NCI-H524 (cell line): ENCODE data around the gene TNFRSF4.
"Not testable (repeated sequence)": the region's sequence is repeated elsewhere in the genome, so short reads cannot be mapped to it uniquely, and the experiment has no call there.

ENCODE experiments used
- DNase-seq, 2 experiments: peaks; one replicate each; lab custom pipeline; 2025; lab: John Stamatoyannopoulos, UW

TNFRSF4 gene

DNA sequence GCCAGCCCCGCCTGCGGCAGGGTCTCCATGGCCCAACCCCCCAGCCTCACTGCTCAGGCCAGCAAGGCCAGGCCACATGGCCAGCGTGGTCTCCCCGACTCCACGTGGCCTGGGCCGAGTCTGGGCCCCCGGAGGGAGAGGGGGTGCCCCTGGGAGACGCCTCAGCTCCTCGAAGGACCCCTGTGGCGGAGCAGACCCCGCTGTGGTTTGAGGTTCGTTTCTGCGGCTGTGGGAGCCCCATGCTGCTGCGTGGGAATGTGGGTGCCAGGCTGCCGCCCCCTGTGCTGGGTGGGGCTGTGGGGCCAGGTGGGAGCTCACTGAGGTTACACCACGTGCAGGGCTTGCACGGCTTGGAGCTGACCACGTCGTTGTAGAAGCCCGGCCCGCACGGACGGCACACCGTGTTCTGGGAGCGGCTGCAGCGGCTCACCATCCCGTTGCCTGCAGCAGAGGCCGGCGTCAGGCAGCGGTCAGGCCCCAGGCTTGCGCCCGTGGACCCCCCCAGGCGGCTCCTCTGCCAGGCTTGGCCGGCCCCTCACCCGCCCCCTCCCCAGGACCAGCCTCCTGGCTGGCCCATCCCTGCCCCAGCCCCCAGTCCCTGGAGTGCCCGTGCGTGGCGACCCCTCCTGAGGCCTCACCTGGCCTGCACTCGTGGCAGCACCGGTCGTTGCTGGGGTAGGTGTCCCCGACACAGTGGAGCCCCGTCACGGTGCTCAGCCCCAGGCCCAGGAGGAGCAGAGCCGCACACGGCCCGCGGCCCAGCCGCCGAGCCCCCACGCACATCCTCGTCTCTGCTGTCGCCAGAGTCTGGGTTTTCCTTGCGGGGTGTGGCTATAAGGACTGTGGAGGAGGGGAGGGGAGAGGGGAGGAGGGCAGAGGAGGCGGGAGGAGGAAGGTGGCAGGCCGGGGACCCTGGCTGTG, at the start of gene TNFRSF4:
Gene TNFRSF4, minus strand, starts transcription at position 809 of the 921 bp plus-strand sequence. Its CDS starts 26 bp downstream, at position 783.
- DNase-seq, result no peak

DNA sequence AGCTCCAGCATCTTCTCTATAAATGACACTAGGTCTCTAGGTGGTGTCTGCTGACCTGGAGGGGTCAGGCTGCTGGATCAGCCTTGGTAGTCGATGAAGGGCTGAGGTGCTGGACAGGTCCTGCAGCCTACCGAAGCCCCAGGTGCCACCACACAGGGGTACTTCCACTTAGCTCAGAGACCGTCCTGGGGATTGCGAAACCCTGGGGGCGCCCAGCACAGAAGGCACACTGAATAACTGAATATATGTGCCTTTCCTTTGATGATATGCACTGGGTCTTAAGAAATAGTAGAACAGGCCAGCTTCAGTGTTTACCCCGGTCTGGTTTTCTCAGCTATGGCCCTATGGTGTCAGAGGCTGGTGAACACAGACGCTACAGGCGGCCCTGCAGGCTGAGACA, 48.8 kb upstream of the TNFRSF4 start:
- DNase-seq, result no peak

DNA sequence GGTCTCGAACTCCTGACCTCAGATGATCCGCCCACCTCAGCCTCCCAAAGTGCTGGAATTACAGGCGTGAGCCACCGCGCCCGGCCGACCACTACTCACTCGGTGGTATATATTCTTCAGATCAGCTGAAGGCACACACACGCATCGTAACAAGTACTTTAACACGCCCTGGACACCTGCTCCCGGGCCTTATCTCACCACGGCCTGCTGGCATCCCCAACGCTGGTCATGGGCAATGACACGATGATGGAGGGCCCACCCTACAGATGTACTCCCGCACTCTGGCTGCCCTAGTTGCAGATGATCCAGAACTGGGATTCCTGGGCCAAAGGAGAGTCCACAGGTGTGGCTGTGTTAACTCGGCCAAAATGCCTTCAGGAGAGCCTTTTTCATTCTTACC, 48.1 kb upstream of the TNFRSF4 start:
- no peak for DNase-seq

DNA sequence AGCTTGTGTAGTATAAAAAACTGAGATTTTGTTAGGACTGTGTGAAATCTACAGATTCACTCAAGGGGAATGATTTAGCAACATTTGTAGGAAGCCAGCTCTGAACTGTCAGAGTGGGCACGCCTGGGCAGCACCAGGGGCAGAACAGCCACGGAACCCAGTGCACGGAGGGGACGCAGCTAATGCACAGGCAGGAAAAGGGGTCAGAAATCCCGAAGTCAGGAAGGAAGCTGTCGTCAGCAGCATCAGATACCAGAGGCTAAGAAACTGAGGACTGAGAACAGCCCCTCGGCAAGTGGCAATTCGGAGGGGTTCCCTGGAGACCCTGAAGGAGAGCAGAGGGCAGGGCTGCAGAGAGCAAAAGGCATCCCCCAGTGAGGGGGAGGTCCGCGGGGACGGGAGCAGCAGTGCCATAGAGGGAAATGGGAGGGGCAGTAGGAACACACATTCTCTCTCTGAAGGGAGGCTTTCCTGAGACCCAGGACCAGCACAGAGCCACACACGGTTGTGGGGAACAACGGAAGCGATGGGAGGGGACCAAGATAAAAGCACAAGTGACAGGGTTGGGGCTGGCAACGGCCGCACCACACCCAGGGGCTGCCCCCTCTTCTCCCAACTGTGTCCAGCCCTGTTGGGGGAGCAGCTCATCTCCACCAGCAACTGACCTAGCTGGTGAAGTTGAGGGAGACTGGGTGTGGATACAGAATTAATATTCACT, 47.0 kb upstream of the TNFRSF4 start:
- no peak for DNase-seq

DNA sequence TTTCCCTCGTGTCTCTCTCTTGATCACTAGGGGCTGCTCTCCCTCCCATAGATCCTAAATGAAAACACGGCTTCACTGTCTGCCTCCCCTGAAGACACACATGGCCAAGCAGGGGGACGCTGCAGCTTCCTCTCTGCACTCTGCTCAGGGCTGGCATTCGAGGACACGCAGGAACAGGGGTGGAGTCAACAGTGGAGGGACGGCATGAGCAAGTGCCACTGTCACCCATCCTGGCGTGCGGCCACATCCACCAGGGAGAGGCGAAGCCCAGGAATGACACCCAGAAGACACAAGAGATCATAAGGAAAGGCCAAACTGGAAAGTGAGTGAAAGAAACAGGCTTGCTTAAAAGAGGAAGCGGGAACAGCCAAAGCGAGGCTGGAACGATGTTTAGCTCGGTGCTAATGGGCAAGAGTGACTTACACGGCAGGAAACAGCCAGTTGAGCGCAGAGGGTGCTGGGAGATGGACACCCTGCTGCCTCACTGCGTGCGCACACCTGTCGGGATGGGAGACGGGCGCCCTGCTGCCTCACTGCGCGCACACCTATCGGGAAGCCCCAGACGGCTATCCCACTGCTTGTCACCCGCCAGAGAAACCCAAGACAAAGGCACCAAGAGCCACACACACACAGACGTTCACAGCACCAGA, 46.1 kb upstream of the TNFRSF4 start:
- DNase-seq, result no peak

DNA sequence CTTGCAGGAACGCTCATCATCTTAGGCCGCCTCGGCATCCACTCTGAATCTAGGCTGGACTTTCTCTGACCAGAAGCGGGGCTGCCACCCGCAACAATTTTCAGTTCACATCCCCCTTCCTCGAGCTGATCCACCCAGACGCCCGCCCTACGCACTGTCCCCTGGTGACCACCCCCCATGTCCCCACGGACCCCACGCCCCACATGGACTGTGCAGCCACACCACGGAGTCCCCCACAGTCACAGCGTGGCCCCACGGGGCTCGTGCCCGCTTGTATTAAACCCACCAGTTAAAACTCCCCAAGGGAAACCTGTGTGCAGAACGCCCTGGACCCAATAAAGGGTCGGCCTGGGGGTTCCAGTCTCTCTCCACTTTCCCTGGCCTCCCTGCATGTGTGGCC, 45.6 kb upstream of the TNFRSF4 start:
- DNase-seq, result no peak

DNA sequence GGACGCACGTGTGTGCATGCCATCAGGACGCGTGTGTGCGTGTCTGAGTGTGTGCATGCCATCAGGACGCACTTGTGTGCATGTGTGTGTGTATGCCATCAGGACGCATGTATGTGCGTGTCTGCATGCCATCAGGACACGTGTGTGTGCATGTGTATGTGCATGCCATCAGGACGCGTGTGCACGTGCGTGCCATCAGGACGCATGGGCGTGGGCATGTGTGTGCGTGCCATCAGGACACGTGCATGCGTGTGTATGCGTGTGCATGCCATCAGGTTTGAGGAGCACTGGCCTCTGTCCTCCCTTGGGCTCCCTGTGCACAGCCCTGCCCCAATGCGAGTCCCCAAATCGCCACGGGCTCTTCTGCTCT, 45.2 kb upstream of the TNFRSF4 start:
- DNase-seq, result no peak

DNA sequence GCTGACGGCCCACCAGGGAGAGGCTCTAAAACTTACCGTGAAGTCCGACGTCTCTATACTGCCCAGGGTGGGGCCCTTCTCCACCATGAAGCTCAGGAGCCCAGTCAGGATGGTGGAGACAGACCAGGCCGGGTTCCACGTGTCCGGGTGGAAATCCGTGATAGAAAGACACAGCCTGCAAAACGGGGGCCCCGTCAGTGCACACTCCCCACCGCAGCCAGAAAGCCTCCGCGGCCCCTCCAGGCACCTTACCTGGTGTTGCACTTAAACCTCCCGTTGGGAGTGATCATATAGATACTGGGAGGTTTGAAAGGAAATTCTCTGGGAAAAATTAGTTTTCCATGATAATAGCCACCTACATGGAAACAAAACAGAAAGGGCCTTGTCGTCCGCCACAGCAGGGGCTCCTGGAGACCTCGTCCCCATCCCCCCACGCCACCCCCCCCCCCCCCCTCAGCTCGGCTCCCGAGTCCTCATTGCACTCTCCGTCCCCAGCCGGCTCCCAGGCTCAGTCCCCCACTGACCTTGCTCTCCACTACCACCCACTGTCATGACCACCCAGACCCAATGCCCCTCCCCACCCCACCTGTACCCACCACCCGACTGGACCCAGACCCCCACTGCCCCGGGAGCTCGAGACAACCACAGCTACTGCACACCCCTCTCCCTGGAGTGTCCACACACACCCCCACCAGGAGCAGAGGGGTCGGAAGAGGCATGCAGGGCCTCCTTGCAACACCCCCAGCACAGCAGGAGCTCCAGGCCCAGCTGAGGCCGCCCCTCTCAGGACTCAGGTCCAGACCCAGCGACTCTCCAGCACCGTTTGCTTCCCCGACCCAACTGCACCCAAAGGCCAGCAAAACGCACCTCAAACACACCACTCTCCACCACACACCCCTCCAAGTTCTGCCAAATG, 43.3 kb upstream of the TNFRSF4 start:
- no peak for DNase-seq

DNA sequence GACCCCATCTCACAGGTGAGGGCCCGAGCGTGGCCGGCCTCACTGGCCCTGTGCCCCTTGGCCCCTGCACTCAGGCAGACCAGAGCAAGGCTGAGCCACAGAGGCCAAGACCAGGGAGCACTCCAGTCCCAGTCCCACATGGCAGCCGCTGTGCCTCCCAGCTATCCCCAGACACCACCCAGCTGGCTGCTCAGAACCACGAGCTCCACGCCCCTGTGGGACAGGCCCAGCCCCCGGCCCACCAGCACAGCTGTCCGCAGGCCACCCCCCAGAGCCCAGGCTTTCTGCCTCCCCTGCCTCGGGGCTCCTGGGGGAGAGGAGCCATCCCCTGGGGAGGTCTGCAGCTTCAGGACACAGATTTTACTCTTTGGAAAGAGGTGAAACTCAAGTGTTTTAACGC, 41.7 kb upstream of the TNFRSF4 start:
- DNase-seq, result no peak

DNA sequence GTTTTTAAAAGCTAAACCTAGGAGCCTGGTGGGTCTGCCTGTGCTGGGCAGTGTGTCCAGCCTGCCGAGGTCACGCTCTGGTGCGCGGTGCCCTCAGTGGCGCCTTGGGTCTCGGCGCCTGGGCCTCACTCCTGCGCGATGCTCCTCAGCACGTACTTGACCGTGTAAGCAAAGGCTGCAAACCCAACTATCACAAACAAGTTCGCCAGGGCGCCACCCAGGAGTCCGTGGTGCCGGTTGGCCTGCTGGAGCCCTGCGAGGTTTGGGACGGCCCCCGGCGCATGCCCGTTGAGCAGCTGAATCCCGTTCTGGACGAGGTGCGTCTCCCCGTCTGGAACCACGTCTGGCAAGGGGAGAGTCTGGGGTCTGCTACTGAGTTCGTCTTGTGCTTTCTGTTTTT, 41.1 kb upstream of the TNFRSF4 start:
- no peak for DNase-seq

DNA sequence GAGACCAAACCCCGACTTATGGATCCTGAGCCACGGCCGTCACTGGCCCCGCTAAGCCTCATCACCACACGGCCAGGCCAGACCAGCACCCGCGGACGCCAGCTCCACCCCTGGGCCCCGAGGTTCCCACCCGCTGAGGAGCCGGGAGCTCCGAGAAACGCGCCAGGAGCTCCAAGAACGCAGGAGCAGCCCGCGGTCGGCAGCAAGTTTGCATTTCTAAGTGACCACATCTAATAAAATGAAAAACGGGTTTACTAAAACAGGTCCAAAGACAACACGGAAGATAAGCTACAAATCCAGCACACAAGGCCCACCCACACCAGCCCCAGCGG, 40.7 kb upstream of the TNFRSF4 start:
- no peak for DNase-seq

DNA sequence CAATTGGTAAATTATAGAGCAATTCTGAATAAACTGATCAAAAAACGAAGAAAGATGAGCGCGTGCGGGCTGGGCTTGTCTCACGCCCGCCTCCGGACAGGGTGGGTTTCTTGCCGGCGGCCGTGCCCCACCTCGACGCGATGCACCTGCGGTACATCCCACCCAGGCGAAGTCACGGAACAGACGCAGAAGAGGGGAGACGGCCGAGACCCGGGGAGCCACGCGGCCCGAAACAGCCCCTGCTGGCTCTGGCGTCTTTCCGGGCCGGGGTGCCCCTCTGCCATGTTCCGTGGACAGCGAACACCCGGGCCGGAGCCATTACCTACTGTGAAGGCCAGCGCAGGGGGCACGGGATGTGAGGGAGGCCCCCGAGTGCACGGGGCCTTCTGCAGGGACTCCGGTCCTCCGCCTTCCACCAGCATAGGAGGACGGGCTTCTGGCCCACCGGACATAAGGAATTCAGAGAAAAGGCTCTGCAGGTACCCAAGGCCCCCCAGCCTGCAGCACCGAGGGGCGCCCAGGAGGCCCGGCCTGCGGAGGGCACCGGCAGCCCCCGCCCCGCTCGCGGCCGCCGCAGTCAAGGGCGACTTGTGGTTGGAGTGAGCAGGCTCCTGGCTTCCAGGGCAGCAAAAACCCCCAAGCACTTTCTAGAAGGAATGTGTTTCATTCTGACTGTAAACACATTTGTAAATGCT, 40.2 kb upstream of the TNFRSF4 start:
- no peak for DNase-seq

DNA sequence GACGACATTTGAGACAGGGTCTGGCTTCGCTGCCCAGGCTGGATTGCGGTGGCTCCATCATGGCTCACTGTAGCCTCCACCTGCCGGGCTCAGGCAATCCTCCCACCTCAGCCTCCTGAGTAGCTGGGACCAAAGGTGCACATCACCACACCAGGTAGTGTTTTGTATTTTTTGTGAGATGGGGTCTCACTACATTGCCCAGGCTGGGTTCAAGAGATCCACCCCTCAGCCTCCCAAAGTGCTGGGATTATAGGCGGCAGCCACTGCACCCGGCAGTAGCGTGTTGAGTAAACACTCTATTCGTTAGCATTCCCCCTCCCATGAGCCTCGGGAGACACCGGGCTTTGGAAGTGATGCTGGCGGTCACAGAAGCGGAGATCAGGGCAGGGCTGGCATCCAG, 39.4 kb upstream of the TNFRSF4 start:
- DNase-seq, result no peak

DNA sequence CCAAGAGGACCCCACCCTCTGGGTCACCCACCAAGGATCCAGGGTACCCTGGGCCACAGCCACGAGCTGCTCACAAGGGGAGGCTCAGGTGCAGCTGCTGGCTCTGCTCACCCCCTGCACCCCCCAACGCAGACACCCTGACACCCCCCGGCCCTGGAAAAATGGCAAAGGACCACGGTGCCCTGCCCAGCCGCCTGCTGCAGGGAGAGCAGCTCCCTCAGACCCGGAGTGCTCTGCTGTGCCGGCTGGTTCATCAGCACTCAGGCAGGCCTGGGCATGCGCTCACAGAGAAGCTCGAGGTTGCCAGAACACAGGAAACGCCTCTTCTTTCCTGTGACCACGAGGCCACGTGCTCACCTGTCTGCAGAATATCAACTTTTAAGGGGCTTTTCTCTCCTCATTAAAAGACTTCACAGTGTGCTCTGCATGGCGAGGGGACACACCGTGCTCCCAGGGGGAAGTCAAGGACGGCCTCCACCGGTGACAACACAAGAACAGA, 36.9 kb upstream of the TNFRSF4 start:
- no peak for DNase-seq

DNA sequence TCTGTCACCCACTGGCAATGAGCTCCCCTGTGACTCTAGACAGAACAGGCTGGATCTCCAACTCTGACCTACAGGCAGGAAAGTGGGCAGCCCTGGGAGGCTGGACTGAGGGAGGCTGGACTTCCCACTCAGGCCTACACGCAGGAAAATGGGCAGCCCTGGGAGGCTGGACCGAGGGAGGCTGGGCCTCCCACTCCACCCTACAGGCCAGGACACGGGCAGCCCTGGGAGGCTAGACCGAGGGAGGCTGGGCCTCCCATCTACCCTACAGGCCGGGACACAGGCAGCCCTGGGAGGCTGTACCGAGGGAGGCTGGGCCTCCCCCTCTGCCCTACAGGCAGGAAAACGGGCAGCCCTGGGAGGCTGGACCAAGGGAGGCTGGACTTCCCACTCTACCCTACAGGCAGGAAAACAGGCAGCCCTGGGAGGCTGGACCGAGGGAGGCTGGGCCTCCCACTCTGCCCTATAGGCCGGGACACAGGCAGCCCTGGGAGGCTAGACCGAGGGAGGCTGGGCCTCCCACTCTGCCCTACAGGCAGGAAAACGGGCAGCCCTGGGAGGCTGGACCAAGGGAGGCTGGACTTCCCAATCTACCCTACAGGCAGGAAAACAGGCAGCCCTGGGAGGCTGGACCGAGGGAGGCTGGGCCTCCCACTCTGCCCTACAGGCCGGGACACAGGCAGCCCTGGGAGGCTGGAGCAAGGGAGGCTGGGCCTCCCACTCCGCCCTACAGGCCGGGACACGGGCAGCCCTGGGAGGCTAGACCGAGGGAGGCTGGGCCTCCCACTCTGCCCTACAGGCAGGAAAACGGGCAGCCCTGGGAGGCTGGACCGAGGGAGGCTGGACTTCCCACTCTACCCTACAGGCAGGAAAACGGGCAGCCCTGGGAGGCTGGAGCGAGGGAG, 34.3 kb upstream of the TNFRSF4 start:
- DNase-seq, result not testable (repeated sequence)

DNA sequence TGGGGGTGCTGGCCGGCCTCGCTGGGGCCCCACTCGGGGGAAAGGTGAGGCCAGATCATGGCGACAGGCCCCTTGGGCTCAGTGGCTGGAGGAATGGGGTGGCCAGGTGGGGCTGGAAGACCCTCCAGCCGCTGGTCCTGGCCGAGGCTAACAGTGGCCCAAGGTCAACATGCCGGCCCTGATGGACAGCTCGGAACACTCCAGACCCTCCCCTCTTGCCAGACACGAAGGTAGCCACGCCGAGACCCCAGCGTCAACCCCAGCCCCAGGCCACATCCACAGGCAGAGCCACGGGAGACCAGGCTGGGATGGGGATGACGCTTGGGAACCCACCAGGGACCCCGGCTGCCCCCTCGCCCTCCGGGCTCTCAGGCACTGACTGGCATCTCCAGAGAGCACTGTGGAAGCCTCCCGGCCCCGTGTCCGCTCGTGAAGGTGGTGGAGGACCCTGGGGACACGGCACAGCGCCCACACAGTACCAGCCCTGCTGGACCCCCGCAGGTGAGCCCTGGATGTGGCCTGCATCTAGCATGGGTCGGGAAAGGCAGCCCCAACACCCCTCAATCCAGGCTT, 33.5 kb upstream of the TNFRSF4 start:
- no peak for DNase-seq

DNA sequence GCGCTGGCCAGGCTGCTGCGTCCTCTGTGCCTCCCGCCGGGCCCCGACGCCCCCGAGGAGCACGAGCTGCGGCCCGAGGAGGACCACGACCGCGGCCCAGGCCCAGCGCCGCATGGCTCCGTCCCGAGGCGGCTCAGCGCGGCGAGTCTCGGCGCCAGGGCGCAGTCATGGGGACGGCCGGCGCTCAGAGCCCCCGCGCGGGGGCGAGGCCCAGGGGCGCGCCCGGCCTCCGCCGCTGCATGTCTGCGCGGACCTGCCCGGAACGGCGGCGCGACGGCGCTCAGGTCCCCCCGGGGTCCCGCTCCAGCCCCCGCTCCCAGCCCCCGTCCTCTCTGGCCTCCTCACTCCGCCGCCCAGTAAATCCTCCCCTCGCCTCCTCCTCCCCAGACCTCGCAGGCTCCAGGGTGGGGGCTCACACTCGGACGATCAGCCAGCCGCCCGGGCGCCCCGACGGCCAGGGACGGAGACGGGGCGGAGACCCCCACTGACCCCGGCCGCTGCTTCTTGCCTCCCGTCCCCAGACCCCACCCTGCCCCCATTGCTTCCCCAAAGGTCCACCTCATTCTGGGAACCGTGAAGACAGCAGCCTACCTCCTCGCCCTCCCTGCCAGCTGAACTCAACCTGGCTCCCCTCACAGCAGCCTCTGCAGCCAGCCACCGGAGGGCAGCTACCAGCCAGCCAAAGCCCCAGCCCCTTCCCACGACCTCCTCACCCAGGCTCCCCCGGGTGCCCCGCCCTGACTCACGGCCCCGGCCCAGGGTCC, 32.8 kb upstream of the TNFRSF4 start, which contains the start of gene C1QTNF12:
Gene C1QTNF12, minus strand, starts transcription at position 146 of the 764 bp plus-strand sequence. Its CDS starts 32 bp downstream, at position 114.
- DNase-seq, result no peak

DNA sequence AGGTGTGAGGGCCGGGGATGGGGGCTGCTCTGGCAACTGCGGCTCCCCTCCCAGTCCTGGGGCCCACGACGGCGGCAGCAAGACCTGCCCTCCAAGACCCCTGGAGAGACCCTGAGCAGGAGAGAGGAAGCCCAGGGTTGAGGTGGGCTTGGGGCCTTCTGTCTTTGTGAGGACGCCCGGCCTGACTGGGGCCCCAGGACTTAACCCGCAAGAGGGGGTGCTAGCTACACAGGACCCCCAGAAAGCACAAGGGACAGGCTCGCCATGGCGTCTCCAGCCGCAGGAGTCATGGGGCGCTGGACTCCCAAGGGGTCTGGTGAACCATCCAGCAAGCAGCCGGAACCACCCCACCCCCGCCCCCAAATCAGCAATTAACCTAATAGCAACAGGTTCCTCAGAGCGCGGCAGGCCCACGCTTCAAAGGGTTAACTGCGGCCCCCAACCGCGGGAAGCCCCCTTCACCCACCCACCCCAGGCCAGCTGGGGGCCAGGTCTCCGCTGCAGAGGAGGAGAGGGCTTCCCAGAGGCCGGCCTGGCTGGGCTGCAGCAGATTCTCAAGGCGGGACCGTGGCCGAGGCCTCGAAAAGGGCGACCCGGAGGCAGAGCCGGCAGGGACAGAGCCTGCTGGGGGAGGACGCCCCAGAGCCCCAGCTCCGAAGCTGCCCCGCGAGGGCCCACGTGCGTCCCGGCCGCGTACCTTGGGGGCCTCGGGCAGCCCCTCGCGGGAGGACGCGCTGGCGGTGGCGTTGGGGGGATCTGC, 32.0 kb upstream of the TNFRSF4 start:
- DNase-seq, result no peak
